GM19023 (cell line): ENCODE results near the gene POLR2B.
"Not testable (repeated sequence)": the region's sequence is repeated elsewhere in the genome, so short reads cannot be mapped to it uniquely, and the experiment has no call there.

Experiments used
- ATAC-seq: cut with Tn5 transposase; IDR thresholded peaks from one replicate; pipeline ENCODE4 v1.9.1; 2021; ENCODE audit warnings: mild to moderate bottlenecking, moderate library complexity; ENCODE audit not compliant: unreplicated experiment

Gene POLR2B

GRCh38 chr4:56986192-56986591 lies 7.5 kb downstream of the POLR2B start:
- no peak for ATAC-seq

GRCh38 chr4:56986952-56987351 lies 8.3 kb downstream of the POLR2B start:
- ATAC-seq: no peak

- no peak for ATAC-seq
Observed at GRCh38 chr4:56990109-56990905, 11.6 kb downstream of the POLR2B start.

GRCh38 chr4:56995525-56995924 lies 16.8 kb downstream of the POLR2B start:
- no peak for ATAC-seq

- no peak for ATAC-seq
Observed at GRCh38 chr4:56999751-57000150, 21.1 kb downstream of the POLR2B start.

- no peak for ATAC-seq
Observed at GRCh38 chr4:57013543-57014120, 34.9 kb downstream of the POLR2B start.

- ATAC-seq: no peak
Observed at GRCh38 chr4:57018980-57019379, 40.3 kb downstream of the POLR2B start.

- no peak for ATAC-seq
Observed at GRCh38 chr4:57020467-57021101, 41.9 kb downstream of the POLR2B start.

- no peak for ATAC-seq
Observed at GRCh38 chr4:57023104-57023503, 44.4 kb downstream of the POLR2B start.

- no peak for ATAC-seq
Observed at GRCh38 chr4:57034520-57034919, 55.8 kb downstream of the POLR2B start.

GRCh38 chr4:57037982-57038604 lies 59.4 kb downstream of the POLR2B start:
- ATAC-seq: peak; percentile 75

GRCh38 chr4:57039345-57039744 lies 60.6 kb downstream of the POLR2B start:
- ATAC-seq: no peak

GRCh38 chr4:57040510-57040909 lies 61.8 kb downstream of the POLR2B start:
- ATAC-seq: no peak

- ATAC-seq: no peak
Observed at GRCh38 chr4:57041020-57041419, 62.3 kb downstream of the POLR2B start.

GRCh38 chr4:57042711-57043169 lies 64.0 kb downstream of the POLR2B start:
- ATAC-seq: no peak

GRCh38 chr4:57043347-57044251 lies 64.9 kb downstream of the POLR2B start:
- ATAC-seq: no peak

GRCh38 chr4:57044279-57044678 lies 65.6 kb downstream of the POLR2B start:
- no peak for ATAC-seq

GRCh38 chr4:57044996-57045395 lies 66.3 kb downstream of the POLR2B start:
- ATAC-seq: no peak

- ATAC-seq: not testable (repeated sequence)
Observed at GRCh38 chr4:57047046-57047445, 68.3 kb downstream of the POLR2B start.

- no peak for ATAC-seq
Observed at GRCh38 chr4:57048590-57049304, 70.1 kb downstream of the POLR2B start.
